ENCODE data around the gene CYP2J2. TPM values are rescaled to one million over a fixed set of nuclear protein-coding genes. Genes with fewer than 3 reads are reported as not detected.

The CYP2J2 gene
- total RNA-seq, 1 experiment from 2014 or later, result 0.46 TPM

DNA sequence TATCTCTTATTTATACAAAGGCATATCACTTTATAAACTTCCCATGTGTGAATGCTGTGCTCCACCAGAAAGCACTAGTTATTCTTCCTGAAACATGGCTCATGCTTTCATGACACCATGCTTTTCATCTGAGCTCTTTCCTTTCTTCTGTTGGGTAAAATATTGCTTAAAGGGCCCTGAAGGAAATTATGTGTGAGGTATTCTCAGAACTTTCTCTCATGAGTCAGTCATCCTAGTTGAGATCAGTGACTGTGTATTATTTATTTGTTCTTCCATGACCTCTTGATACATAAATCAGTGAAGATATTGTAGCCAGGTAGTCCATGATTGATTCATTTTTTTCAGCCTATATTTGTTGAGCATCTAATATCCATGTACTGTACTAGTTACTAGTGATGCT, 54.8 kb downstream of the CYP2J2 start (continued):
- TF ChIP-seq, protein P1, sequence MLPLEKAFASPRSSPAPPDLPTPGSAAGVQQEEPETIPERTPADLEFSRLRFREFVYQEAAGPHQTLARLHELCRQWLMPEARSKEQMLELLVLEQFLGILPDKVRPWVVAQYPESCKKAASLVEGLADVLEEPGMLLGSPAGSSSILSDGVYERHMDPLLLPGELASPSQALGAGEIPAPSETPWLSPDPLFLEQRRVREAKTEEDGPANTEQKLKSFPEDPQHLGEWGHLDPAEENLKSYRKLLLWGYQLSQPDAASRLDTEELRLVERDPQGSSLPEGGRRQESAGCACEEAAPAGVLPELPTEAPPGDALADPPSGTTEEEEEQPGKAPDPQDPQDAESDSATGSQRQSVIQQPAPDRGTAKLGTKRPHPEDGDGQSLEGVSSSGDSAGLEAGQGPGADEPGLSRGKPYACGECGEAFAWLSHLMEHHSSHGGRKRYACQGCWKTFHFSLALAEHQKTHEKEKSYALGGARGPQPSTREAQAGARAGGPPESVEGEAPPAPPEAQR (CRISPR knock-in tag; IDR thresholded peaks at IDR 0.05), result no peak

DNA sequence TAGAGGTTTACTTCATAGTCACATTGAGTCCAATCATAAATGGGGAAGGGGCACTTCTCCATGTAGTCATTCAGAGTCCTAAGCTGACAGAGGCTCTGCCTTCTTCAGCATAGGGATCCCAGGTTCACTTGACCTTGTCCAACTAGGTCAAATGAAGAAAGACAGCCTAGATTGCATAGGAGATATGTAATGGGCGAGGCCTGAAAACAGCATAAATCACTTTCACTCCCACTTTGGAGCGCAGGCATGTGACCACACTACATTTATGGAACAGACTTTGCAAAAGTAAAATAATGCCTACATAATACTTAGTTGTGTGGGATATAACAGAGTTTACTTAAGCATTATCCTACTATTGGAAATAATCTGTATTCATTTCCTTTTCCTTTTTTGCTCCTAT, 60.1 kb downstream of the CYP2J2 start:
- Mint-ChIP-seq H3K4me3 (no peak overlapping the region), H3K36me3 (peaks cover 33% of the 10 kb centered on the region), H3K9me3 (no peaks in the 10 kb centered on the region), H3K27me3 (ENCODE audit: low read depth) (no peaks in the 10 kb centered on the region), H3K4me1 (no peaks in the 10 kb centered on the region), H3K27ac (no peak overlapping the region)
- no peak for ATAC-seq
- ChIA-PET POLR2A (no interaction called here), CTCF (no interaction called here)
- no peak for DNase-seq (ENCODE audit: low spot score)
- TF ChIP-seq EMX1 (CRISPR knock-in tag; IDR thresholded peaks at IDR 0.05), result no peak
- TF ChIP-seq, protein P2, sequence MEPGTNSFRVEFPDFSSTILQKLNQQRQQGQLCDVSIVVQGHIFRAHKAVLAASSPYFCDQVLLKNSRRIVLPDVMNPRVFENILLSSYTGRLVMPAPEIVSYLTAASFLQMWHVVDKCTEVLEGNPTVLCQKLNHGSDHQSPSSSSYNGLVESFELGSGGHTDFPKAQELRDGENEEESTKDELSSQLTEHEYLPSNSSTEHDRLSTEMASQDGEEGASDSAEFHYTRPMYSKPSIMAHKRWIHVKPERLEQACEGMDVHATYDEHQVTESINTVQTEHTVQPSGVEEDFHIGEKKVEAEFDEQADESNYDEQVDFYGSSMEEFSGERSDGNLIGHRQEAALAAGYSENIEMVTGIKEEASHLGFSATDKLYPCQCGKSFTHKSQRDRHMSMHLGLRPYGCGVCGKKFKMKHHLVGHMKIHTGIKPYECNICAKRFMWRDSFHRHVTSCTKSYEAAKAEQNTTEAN (CRISPR knock-in tag; IDR thresholded peaks at IDR 0.05), result no peak
- TF ChIP-seq, protein P3, sequence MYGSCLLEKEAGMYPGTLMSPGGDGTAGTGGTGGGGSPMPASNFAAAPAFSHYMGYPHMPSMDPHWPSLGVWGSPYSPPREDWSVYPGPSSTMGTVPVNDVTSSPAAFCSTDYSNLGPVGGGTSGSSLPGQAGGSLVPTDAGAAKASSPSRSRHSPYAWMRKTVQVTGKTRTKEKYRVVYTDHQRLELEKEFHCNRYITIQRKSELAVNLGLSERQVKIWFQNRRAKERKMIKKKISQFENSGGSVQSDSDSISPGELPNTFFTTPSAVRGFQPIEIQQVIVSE (CRISPR knock-in tag; IDR thresholded peaks at IDR 0.05; ENCODE audit: borderline replicate concordance), result no peak
- TF ChIP-seq, protein P4, sequence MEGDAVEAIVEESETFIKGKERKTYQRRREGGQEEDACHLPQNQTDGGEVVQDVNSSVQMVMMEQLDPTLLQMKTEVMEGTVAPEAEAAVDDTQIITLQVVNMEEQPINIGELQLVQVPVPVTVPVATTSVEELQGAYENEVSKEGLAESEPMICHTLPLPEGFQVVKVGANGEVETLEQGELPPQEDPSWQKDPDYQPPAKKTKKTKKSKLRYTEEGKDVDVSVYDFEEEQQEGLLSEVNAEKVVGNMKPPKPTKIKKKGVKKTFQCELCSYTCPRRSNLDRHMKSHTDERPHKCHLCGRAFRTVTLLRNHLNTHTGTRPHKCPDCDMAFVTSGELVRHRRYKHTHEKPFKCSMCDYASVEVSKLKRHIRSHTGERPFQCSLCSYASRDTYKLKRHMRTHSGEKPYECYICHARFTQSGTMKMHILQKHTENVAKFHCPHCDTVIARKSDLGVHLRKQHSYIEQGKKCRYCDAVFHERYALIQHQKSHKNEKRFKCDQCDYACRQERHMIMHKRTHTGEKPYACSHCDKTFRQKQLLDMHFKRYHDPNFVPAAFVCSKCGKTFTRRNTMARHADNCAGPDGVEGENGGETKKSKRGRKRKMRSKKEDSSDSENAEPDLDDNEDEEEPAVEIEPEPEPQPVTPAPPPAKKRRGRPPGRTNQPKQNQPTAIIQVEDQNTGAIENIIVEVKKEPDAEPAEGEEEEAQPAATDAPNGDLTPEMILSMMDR (IDR thresholded peaks at IDR 0.05), result no peak
- no peak for TF ChIP-seq SP1 (CRISPR knock-in tag; conservative IDR thresholded peaks at IDR 0.05)
- TF ChIP-seq ATF1 (CRISPR knock-in tag; IDR thresholded peaks at IDR 0.05), result no peak
- TF ChIP-seq, protein P5, sequence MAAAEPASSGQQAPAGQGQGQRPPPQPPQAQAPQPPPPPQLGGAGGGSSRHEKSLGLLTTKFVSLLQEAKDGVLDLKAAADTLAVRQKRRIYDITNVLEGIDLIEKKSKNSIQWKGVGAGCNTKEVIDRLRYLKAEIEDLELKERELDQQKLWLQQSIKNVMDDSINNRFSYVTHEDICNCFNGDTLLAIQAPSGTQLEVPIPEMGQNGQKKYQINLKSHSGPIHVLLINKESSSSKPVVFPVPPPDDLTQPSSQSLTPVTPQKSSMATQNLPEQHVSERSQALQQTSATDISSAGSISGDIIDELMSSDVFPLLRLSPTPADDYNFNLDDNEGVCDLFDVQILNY (CRISPR knock-in tag; IDR thresholded peaks at IDR 0.05), result no peak
- TF ChIP-seq CBFB (CRISPR knock-in tag; IDR thresholded peaks at IDR 0.05; ENCODE audit: low read depth), result no peak
- TF ChIP-seq ZNF219 (CRISPR knock-in tag; IDR thresholded peaks at IDR 0.05; ENCODE audit: borderline replicate concordance), result no peak
- TF ChIP-seq SOX15 (CRISPR knock-in tag; IDR thresholded peaks at IDR 0.05), result no peak
- no peak for TF ChIP-seq IRF2 (CRISPR knock-in tag; IDR thresholded peaks at IDR 0.05; ENCODE audit: borderline replicate concordance, low read depth)
- TF ChIP-seq, protein P6, sequence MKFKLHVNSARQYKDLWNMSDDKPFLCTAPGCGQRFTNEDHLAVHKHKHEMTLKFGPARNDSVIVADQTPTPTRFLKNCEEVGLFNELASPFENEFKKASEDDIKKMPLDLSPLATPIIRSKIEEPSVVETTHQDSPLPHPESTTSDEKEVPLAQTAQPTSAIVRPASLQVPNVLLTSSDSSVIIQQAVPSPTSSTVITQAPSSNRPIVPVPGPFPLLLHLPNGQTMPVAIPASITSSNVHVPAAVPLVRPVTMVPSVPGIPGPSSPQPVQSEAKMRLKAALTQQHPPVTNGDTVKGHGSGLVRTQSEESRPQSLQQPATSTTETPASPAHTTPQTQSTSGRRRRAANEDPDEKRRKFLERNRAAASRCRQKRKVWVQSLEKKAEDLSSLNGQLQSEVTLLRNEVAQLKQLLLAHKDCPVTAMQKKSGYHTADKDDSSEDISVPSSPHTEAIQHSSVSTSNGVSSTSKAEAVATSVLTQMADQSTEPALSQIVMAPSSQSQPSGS (CRISPR knock-in tag; IDR thresholded peaks at IDR 0.05; ENCODE audit: borderline replicate concordance, low read depth), result no peak
- TF ChIP-seq ZNF263 (CRISPR knock-in tag; IDR thresholded peaks at IDR 0.05; ENCODE audit: low read depth), result no peak

DNA sequence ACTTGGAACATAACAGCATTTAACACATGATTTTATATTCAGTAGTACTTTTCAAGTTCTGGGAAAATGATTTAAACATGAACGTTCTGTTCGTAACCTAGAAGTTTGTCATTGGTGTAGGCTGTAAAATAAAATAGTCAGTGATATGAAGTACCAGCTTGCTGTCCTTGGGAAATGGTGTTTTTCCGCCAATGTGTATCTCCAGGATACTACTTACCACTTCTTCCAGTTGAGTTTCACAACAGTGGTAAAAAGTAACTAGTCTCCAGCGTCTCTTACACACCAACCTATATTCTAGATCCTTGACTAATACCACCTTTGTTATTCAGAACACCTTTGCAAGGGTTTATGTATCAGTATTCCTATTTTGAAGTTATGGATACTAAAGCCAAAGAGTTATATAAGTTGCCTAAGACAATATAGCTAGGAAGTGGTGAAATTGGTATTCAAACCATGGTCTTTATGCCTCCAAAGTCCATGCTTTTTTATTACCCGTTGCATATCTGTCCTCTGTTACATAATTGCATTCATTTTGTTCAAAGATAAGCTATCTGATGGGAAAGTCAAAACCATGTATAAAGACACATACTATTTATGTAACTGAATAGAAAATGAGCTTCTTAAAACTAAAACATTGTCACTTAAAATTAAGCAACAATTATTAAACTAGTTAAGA, 68.8 kb downstream of the CYP2J2 start:
- Mint-ChIP-seq H3K4me1 (peaks cover 11% of the 10 kb centered on the region), H3K4me3 (no peak overlapping the region), H3K9me3 (peaks cover 11% of the 10 kb centered on the region), H3K27me3 (ENCODE audit: low read depth) (no peaks in the 10 kb centered on the region), H3K27ac (no peak overlapping the region), H3K36me3 (peaks cover 18% of the 10 kb centered on the region)
- TF ChIP-seq GABPB1 (CRISPR knock-in tag; IDR thresholded peaks at IDR 0.05) (no peak), ZNF396 (CRISPR knock-in tag; IDR thresholded peaks at IDR 0.05; ENCODE audit: borderline replicate concordance) (no peak)
- TF ChIP-seq, protein P4 (IDR thresholded peaks at IDR 0.05), result no peak
- TF ChIP-seq, protein P7, sequence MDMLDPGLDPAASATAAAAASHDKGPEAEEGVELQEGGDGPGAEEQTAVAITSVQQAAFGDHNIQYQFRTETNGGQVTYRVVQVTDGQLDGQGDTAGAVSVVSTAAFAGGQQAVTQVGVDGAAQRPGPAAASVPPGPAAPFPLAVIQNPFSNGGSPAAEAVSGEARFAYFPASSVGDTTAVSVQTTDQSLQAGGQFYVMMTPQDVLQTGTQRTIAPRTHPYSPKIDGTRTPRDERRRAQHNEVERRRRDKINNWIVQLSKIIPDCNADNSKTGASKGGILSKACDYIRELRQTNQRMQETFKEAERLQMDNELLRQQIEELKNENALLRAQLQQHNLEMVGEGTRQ (CRISPR knock-in tag; IDR thresholded peaks at IDR 0.05), result no peak
- TF ChIP-seq, protein P8, sequence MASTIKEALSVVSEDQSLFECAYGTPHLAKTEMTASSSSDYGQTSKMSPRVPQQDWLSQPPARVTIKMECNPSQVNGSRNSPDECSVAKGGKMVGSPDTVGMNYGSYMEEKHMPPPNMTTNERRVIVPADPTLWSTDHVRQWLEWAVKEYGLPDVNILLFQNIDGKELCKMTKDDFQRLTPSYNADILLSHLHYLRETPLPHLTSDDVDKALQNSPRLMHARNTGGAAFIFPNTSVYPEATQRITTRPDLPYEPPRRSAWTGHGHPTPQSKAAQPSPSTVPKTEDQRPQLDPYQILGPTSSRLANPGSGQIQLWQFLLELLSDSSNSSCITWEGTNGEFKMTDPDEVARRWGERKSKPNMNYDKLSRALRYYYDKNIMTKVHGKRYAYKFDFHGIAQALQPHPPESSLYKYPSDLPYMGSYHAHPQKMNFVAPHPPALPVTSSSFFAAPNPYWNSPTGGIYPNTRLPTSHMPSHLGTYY (CRISPR knock-in tag; IDR thresholded peaks at IDR 0.05), result no peak
- CTCF ChIA-PET, result interaction anchor here (0.7 to 1.4 kb wide), 2 partner anchors 21 to 90 kb away, joined by 3 to 4 read pairs; no protein-coding TSS in a partner anchor
- POLR2A ChIA-PET, result no interaction called here
- DNase-seq (ENCODE audit: low spot score) (no peak), ATAC-seq (no peak)

Measured in WTC11 (cell line).